PC-3 (cell line): Measurements from ENCODE around the gene RNF150. TPM values are rescaled to one million over a fixed set of nuclear protein-coding genes. Genes with fewer than 3 reads are reported as not detected.

Experiments used
- ATAC-seq: fragments of 200-7000 bp; cut with Tn5 transposase; 2 replicates; pipeline ENCODE4 v1.9.1; 2020; ENCODE audit warnings: mild to moderate bottlenecking, moderate library complexity
- BruUV-seq: library from RNA; stranded (reverse); fragments of 400-500 nt; replicated peaks from 2 replicates; lab custom pipeline; 2021; lab: Mats Ljungman, UMichigan
- CTCF ChIA-PET: fragments of 300-600 bp; sonication (Branson Sonifier 250); formaldehyde crosslinking; loops from one replicate; lab custom pipeline; 2022; ENCODE audit warnings: antibody characterized with exemption; lab: Charles Lee
- POLR2A ChIA-PET: fragments of 300-600 bp; sonication (Branson Sonifier 250); formaldehyde crosslinking; loops from one replicate; lab custom pipeline; 2022; ENCODE audit warnings: antibody characterized with exemption; ENCODE audit not compliant: unreplicated experiment; lab: Charles Lee
- DNase-seq: peaks from one replicate; pipeline ENCODE4 v3.0.0-alpha.2; 2015
- H2AFZ ChIP-seq: fragments of 300-600 bp; sonication (generic); 2 replicates; pipeline ENCODE4 v1.6.0; 2016; ENCODE audit warnings: antibody characterized with exemption, low read length
- H3F3A ChIP-seq: fragments of 300-600 bp; sonication (generic); one replicate; pipeline ENCODE4 v1.6.0; 2017; ENCODE audit warnings: antibody characterized with exemption, low read length, control low read depth, mild to moderate bottlenecking; ENCODE audit not compliant: unreplicated experiment
- H3K27ac ChIP-seq: fragments of 300-600 bp; sonication (generic); 2 replicates; pipeline ENCODE4 v1.5.1; 2016; ENCODE audit warnings: mild to moderate bottlenecking, low read length
- H3K27me3 ChIP-seq: fragments of 300-600 bp; sonication (generic); 2 replicates; pipeline ENCODE4 v1.6.1; 2016; ENCODE audit warnings: low read length, mixed read lengths
- H3K36me3 ChIP-seq: fragments of 300-600 bp; sonication (generic); 2 replicates; pipeline ENCODE4 v1.6.1; 2016; ENCODE audit warnings: low read depth, mixed run types, low read length, mixed read lengths
- H3K4me1 ChIP-seq: fragments of 300-600 bp; sonication (generic); 2 replicates; pipeline ENCODE4 v1.5.1; 2016; ENCODE audit warnings: low read length; ENCODE audit not compliant: insufficient read depth
- H3K4me2 ChIP-seq: fragments of 300-600 bp; sonication (generic); 2 replicates; pipeline ENCODE4 v1.6.0; 2016; ENCODE audit warnings: low read length
- H3K4me3 ChIP-seq: fragments of 300-600 bp; sonication (generic); 2 replicates; pipeline ENCODE4 v1.5.1; 2016; ENCODE audit warnings: mild to moderate bottlenecking, low read length, mixed read lengths
- H3K79me2 ChIP-seq: fragments of 300-600 bp; sonication (generic); 2 replicates; pipeline ENCODE4 v1.6.1; 2017; ENCODE audit warnings: low read length, mixed read lengths
- H3K9ac ChIP-seq: fragments of 300-600 bp; sonication (generic); 2 replicates; pipeline ENCODE4 v1.6.0; 2016; ENCODE audit warnings: mild to moderate bottlenecking, low read length
- H3K9me2 ChIP-seq: fragments of 300-600 bp; sonication (generic); replicated peaks from 2 replicates; pipeline ENCODE4 v1.6.1; 2016; ENCODE audit warnings: mixed run types, low read length, mixed read lengths
- H3K9me3 ChIP-seq: fragments of 300-600 bp; sonication (generic); 2 replicates; pipeline ENCODE4 v1.6.1; 2016; ENCODE audit warnings: low read length, mixed read lengths
- H4K20me1 ChIP-seq: fragments of 300-600 bp; sonication (generic); 2 replicates; pipeline ENCODE4 v1.6.1; 2016; ENCODE audit warnings: low read length, mixed read lengths
- EZH2 ChIP-seq: fragments of 300-600 bp; sonication (generic); IDR thresholded peaks from one replicate; pipeline ENCODE4 v1.6.1; 2017; ENCODE audit warnings: antibody characterized with exemption, mild to moderate bottlenecking, low read length; ENCODE audit not compliant: unreplicated experiment
- EZH2phosphoT487 ChIP-seq: fragments of 300-600 bp; sonication (generic); IDR thresholded peaks from 2 replicates; pipeline ENCODE4 v1.6.1; 2018; ENCODE audit warnings: mild to moderate bottlenecking, antibody characterized with exemption, low read length, borderline replicate concordance
- intact Hi-C: fragments of 100-400 bp; cut with micrococcal nuclease; formaldehyde crosslinking; loops from 2 replicates; pipeline ENCODE4 v1.9.0; 2023
- total RNA-seq: library from RNA; depleted of rRNA; stranded (reverse); fragments of >200 nt; gene quantifications from 2 replicates; pipeline ENCODE4 v1.2.3, GENCODE V29; 2014
- TF ChIP-seq, protein P1 (sequence below): fragments of 300-600 bp; sonication (generic); conservative IDR thresholded peaks from 2 replicates; pipeline ENCODE4 v1.5.1; 2017; ENCODE audit warnings: antibody characterized with exemption, low read depth, mild to moderate bottlenecking, low read length

RNF150 gene
- total RNA-seq, 1 experiment from 2014 or later, result 0.55 TPM

DNA sequence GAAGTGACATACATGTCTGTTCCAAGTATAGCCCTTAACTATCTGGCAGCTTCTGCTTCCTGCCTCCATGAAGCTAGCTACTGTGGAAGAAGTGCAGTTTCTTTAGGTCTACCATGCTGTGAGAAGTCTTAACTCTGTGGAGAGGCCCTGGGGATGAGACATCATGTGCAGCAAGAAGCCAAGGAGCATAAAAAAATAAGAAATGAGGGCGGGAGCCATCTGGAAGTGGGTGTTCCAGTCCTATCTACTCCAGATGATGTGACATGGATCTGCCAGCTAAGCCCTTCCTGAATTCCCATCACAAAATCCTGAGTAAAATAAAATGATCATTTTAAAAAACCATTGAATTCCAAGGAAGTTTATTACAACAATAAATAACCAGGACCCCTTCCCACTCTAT, 289.2 kb downstream of the RNF150 start:
- Histone ChIP-seq H3K4me2 (no peak overlapping the region), H3K36me3 (no peaks in the 10 kb centered on the region), H3K9ac (no peak overlapping the region), H3K27me3 (no peaks in the 10 kb centered on the region), H3K79me2 (no peaks in the 10 kb centered on the region), H3K9me2 (no peaks in the 10 kb centered on the region), H2AFZ (no peak overlapping the region), H3K4me3 (no peak overlapping the region), H3K27ac (no peak overlapping the region), H3F3A (no peaks in the 10 kb centered on the region), H3K4me1 (no peaks in the 10 kb centered on the region), H4K20me1 (no peaks in the 10 kb centered on the region), H3K9me3 (0 out of 2 replicates have a peak, but pooled peaks cover 6% of the 10 kb centered on the region)
- ChIA-PET POLR2A (no interaction called here), CTCF (no interaction called here)
- ATAC-seq, result no peak
- no peak for DNase-seq
- intact Hi-C loops, result no loop called here
- TF ChIP-seq EZH2phosphoT487 (no peak), EZH2 (no peak)
- TF ChIP-seq, protein P1, sequence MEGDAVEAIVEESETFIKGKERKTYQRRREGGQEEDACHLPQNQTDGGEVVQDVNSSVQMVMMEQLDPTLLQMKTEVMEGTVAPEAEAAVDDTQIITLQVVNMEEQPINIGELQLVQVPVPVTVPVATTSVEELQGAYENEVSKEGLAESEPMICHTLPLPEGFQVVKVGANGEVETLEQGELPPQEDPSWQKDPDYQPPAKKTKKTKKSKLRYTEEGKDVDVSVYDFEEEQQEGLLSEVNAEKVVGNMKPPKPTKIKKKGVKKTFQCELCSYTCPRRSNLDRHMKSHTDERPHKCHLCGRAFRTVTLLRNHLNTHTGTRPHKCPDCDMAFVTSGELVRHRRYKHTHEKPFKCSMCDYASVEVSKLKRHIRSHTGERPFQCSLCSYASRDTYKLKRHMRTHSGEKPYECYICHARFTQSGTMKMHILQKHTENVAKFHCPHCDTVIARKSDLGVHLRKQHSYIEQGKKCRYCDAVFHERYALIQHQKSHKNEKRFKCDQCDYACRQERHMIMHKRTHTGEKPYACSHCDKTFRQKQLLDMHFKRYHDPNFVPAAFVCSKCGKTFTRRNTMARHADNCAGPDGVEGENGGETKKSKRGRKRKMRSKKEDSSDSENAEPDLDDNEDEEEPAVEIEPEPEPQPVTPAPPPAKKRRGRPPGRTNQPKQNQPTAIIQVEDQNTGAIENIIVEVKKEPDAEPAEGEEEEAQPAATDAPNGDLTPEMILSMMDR, result no peak
- no TSS peak for BruUV-seq

DNA sequence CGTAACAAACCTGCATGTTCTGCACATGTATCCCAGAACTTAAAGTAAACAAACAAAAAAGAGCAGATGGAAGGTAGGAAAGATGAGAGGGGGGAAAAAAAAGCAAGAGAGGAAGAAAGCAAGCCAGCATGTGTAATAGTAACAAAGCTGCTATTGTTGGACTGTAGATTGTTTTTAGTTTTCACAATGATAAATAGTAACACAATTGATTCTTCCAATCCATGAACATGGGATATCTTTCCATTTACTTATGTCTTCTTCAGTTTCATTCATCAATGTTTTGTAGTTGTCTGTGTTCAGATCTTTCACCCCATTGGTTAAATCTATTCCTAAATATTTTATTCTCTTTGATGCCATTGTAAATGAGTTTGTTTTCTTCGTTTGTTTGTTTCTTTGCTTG, 292.1 kb downstream of the RNF150 start:
- Histone ChIP-seq H2AFZ (no peak overlapping the region), H3K4me3 (no peak overlapping the region), H3K27me3 (0 out of 2 replicates have a peak, but pooled peaks cover 3% of the 10 kb centered on the region), H3K36me3 (no peaks in the 10 kb centered on the region), H3K4me2 (no peak overlapping the region), H3K27ac (no peak overlapping the region), H3K9me3 (0 out of 2 replicates have a peak, but pooled peaks cover 6% of the 10 kb centered on the region), H3K79me2 (no peaks in the 10 kb centered on the region), H3K9ac (no peak overlapping the region), H3K9me2 (no peaks in the 10 kb centered on the region), H4K20me1 (no peaks in the 10 kb centered on the region), H3K4me1 (no peaks in the 10 kb centered on the region), H3F3A (no peaks in the 10 kb centered on the region)
- no peak for TF ChIP-seq EZH2
- TF ChIP-seq, protein P1, result no peak
- no peak for TF ChIP-seq EZH2phosphoT487
- POLR2A ChIA-PET, result no interaction called here
- DNase-seq (no peak), ATAC-seq (no peak)
- BruUV-seq, result no TSS peak
- CTCF ChIA-PET, result no interaction called here
- intact Hi-C loops, result no loop called here

DNA sequence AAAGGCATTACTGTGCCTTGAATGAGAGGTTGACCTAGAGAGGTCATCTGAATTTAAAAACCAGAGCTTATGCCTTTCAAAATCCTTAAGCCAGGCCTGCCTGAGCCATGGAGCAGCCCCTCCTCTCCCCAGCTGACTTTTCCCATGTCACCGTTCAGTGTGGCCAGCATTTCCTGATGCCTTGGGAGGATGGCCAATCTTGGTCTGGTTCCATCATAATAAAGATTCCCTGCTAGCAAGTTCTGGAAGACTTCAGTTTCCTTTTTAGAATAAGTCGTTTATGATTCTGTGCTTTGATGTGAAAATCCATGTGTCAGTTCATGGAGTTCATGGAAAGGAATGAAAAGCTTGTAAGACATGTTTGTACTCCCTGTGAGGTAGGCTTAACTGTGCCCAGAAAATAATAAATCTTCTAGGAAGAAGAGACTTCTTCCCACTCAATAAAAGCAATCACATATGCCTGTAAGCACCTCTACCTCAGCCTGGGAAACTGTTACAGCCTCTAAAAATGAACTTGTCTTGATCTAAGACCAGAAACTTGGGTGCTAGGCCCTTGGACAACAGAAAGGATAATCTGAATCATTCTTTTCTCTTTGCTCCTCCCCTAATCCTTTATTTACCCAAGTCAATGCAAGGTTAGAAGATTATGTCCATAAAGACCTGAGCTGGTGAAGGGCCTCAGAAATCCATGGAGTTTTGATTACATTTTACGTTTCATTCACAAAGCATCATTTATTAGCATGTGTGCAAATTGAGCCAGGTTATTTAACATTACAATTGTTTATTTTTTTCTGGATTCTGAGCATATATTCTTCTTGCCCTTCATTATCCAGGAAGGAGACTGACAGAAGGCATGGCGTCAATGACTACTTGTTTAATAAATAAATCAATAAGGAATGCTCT, 293.1 kb downstream of the RNF150 start:
- Histone ChIP-seq H3K4me3 (no peak overlapping the region), H3K4me2 (no peak overlapping the region), H3K79me2 (no peaks in the 10 kb centered on the region), H3K9me2 (no peaks in the 10 kb centered on the region), H3K27ac (no peak overlapping the region), H2AFZ (no peak overlapping the region), H3K4me1 (no peaks in the 10 kb centered on the region), H4K20me1 (no peaks in the 10 kb centered on the region), H3K9ac (no peak overlapping the region), H3K9me3 (0 out of 2 replicates have a peak, but pooled peaks cover 6% of the 10 kb centered on the region), H3K27me3 (0 out of 2 replicates have a peak, but pooled peaks cover 9% of the 10 kb centered on the region), H3K36me3 (no peaks in the 10 kb centered on the region), H3F3A (no peaks in the 10 kb centered on the region)
- DNase-seq (no peak), ATAC-seq (no peak)
- CTCF ChIA-PET, result no interaction called here
- TF ChIP-seq EZH2 (no peak), EZH2phosphoT487 (no peak)
- TF ChIP-seq, protein P1, result no peak
- intact Hi-C loops, result no loop called here
- BruUV-seq, result no TSS peak
- POLR2A ChIA-PET, result no interaction called here
